ENCODE data around the gene ENPEP. TPM values are rescaled to one million over a fixed set of nuclear protein-coding genes. Genes with fewer than 3 reads are reported as not detected.

The ENPEP gene
- total and polyA plus RNA-seq, 2 of the 13 experiments (the other 11 are each of a cell fraction or from before 2014, with no cell fraction given): not detected

- no peak for TF ChIP-seq ZBTB37 (CRISPR knock-in tag; IDR thresholded peaks at IDR 0.05)
Measured at GRCh38 chr4:110610940-110611831, 135.2 kb downstream of the ENPEP start (continued).

- no peak overlapping the region for H3K27ac ChIP-seq (ENCODE audit: extremely low read length, insufficient read depth, low read length)
- no peaks in the 10 kb centered on the region for H3K9me3 ChIP-seq (ENCODE audit: low read length)
- TF ChIP-seq AGO1 (IDR thresholded peaks at IDR 0.05; ENCODE audit: low read depth, low read length, poor library complexity, severe bottlenecking) (no peak), SALL1 (CRISPR knock-in tag; IDR thresholded peaks at IDR 0.05) (no peak), NR1H2 (CRISPR knock-in tag; IDR thresholded peaks at IDR 0.05; ENCODE audit: borderline replicate concordance, low read depth) (no peak), NR2F1 (CRISPR knock-in tag; IDR thresholded peaks at IDR 0.05) (no peak), REXO4 (CRISPR knock-in tag; IDR thresholded peaks at IDR 0.05; ENCODE audit: borderline replicate concordance) (no peak), SMAD9 (CRISPR knock-in tag; IDR thresholded peaks at IDR 0.05) (no peak), ISL2 (CRISPR knock-in tag; IDR thresholded peaks at IDR 0.05) (no peak), NCOA2 (CRISPR knock-in tag; IDR thresholded peaks at IDR 0.05) (no peak), ZEB1 (IDR thresholded peaks at IDR 0.05; ENCODE audit: insufficient replicate concordance, low read depth) (no peak), ATF5 (CRISPR knock-in tag; IDR thresholded peaks at IDR 0.05; ENCODE audit: low read depth) (no peak), ZNF615 (CRISPR knock-in tag; IDR thresholded peaks at IDR 0.05; ENCODE audit: borderline replicate concordance) (no peak), KDM5B (CRISPR knock-in tag; IDR thresholded peaks at IDR 0.05; ENCODE audit: borderline replicate concordance) (no peak), TCF7L2 (IDR thresholded peaks at IDR 0.05; ENCODE audit: low read depth, low read length) (no peak), JUND (CRISPR knock-in tag; IDR thresholded peaks at IDR 0.05) (no peak), SMARCC2 (IDR thresholded peaks at IDR 0.05) (no peak), NONO (IDR thresholded peaks at IDR 0.05) (no peak), NONO (CRISPR knock-in tag; conservative IDR thresholded peaks at IDR 0.05) (no peak), TOE1 (CRISPR knock-in tag; IDR thresholded peaks at IDR 0.05) (no peak), PLRG1 (conservative IDR thresholded peaks at IDR 0.05) (no peak), NFRKB (IDR thresholded peaks at IDR 0.05) (no peak), ZSCAN21 (CRISPR knock-in tag; IDR thresholded peaks at IDR 0.05; ENCODE audit: borderline replicate concordance) (no peak)
- peaks cover 3 to 53% of the 10 kb centered on the region in 2 experiments; a peak in 4 of 5 replicates for H3K27me3 ChIP-seq (ENCODE audit: control insufficient read depth in 1 of 2, insufficient read depth in 2 of 2, low read length in 2 of 2)
- no peak overlapping the region for H3K9ac ChIP-seq (ENCODE audit: insufficient read depth, low read depth, low read length)
- no TSS peak for BruUV-seq (replicated peaks)
- ATAC-seq (no peak), DNase-seq (ENCODE audit: low spot score) (no peak), FAIRE-seq (no peak)
- H3K4me3 ChIP-seq (replicated peaks in 1 of 3; ENCODE audit: insufficient read depth in 1 of 3, low read depth in 2 of 3, low read length in 3 of 3): no peak overlapping the region
- H4K20me1 ChIP-seq (ENCODE audit: insufficient read depth, low read length): no peaks in the 10 kb centered on the region
- POLR2A ChIA-PET: no interaction called here
- H3K4me1 ChIP-seq (ENCODE audit: insufficient read depth, low read length): 0 out of 2 replicates have a peak, but pooled peaks cover 12% of the 10 kb centered on the region
- WGBS (ENCODE audit: low lambda C conversion rate): 63% methylated on average over 28 of the region's 30 CpGs
- no peaks in the 10 kb centered on the region for H3K36me3 ChIP-seq (replicated peaks in 1 of 2; ENCODE audit: control insufficient read depth in 1 of 2, insufficient read depth in 2 of 2, low read length in 2 of 2)
- H3K4me2 ChIP-seq (ENCODE audit: low read depth, low read length): no peak overlapping the region
- CTCF ChIA-PET (ENCODE audit: low intra/inter-chr PET ratio, low total read pairs): no interaction called here
- H2AFZ ChIP-seq (ENCODE audit: low read length): no peak overlapping the region
- H3K79me2 ChIP-seq (ENCODE audit: insufficient read depth, low read length): no peaks in the 10 kb centered on the region
- in situ Hi-C loops (cut with HindIII; ENCODE audit: extremely low pct_ligation_motif_present, low pct_unique_long_range_greater_than_20kb) (no loop called here), intact Hi-C loops (cut with micrococcal nuclease; ENCODE audit: unreplicated experiment) (no loop called here)
Measured at GRCh38 chr4:110611968-110612447, 136.1 kb downstream of the ENPEP start.

All from HepG2 (cell line).